RWPE1 (cell line): Measurements from ENCODE around the gene MRPS25.

Source experiments
- CTCF ChIA-PET: fragments of 350-600 bp; sonication (Branson Sonifier 250); formaldehyde crosslinking; extraction: SDS; loops from one replicate; lab custom pipeline; 2021; lab: Yijun Ruan, JAX
- POLR2A ChIA-PET: fragments of 400-600 bp; formaldehyde crosslinking; extraction: SDS; loops from one replicate; lab custom pipeline; 2020; ENCODE audit warnings: antibody characterized with exemption; ENCODE audit not compliant: low non-redundant PET; lab: Yijun Ruan, JAX
- DNase-seq: peaks from one replicate; pipeline ENCODE4 v3.0.0; 2012; ENCODE audit warnings: low spot score
- H3K27ac ChIP-seq: fragments of 450-650 bp; 2 replicates; pipeline ENCODE4 v1.5.1; 2017
- TF ChIP-seq, protein P1 (sequence below): fragments of 450-650 bp; conservative IDR thresholded peaks from 2 replicates; pipeline ENCODE4 v1.5.1; 2017; ENCODE audit warnings: low read depth, mild to moderate bottlenecking

Gene MRPS25

GRCh38 chr3:15074500-15074899 is 9.4 kb upstream of the MRPS25 start:
- no peak for DNase-seq
- ChIA-PET CTCF (no interaction called here), POLR2A (no interaction called here)
- TF ChIP-seq, protein P1, sequence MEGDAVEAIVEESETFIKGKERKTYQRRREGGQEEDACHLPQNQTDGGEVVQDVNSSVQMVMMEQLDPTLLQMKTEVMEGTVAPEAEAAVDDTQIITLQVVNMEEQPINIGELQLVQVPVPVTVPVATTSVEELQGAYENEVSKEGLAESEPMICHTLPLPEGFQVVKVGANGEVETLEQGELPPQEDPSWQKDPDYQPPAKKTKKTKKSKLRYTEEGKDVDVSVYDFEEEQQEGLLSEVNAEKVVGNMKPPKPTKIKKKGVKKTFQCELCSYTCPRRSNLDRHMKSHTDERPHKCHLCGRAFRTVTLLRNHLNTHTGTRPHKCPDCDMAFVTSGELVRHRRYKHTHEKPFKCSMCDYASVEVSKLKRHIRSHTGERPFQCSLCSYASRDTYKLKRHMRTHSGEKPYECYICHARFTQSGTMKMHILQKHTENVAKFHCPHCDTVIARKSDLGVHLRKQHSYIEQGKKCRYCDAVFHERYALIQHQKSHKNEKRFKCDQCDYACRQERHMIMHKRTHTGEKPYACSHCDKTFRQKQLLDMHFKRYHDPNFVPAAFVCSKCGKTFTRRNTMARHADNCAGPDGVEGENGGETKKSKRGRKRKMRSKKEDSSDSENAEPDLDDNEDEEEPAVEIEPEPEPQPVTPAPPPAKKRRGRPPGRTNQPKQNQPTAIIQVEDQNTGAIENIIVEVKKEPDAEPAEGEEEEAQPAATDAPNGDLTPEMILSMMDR = no peak
- no peak overlapping the region for H3K27ac ChIP-seq

DNA sequence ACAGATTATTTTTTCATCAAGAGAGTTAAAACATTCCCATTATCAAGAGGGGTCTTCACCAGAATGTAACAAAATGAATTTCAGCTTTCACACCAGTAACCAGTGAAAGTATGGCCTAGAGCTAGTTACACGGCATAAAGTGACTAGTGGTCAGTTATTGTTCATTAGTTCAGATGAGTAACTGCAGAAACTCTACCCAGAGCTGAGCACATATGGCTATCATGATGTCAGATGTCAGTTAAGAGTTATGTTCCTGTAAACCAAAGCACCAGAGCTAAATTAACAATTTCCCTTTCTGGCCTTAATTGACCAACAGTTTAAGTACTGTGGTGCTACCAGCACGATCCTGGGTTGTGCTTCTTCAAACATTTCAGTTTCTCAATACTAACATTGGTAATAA is 6.6 kb upstream of the MRPS25 start:
- TF ChIP-seq, protein P1 = no peak
- no peak for DNase-seq
- ChIA-PET POLR2A (no interaction called here), CTCF (no interaction called here)
- no peak overlapping the region for H3K27ac ChIP-seq

- CTCF ChIA-PET = no interaction called here
- POLR2A ChIA-PET = no interaction called here
Observed at GRCh38 chr3:15069441-15069840, 4.3 kb upstream of the MRPS25 start.

GRCh38 chr3:15066467-15066866 is 1.4 kb upstream of the MRPS25 start:
- no peak for DNase-seq
- CTCF ChIA-PET = no interaction called here
- no peak overlapping the region for H3K27ac ChIP-seq
- TF ChIP-seq, protein P1 = no peak
- POLR2A ChIA-PET = no interaction called here

More at GRCh38 chr3:15069441-15069840, 4.3 kb upstream of the MRPS25 start:
- DNase-seq = no peak
- no peak overlapping the region for H3K27ac ChIP-seq
- TF ChIP-seq, protein P1 = no peak

GRCh38 chr3:15065550-15066007 is 464 bp upstream of the MRPS25 start:
- ChIA-PET POLR2A (interaction anchor here (0.6 kb wide), 1 partner anchor 18 kb away, joined by 3 read pairs; no protein-coding TSS in a partner anchor), CTCF (interaction anchor here (0.7 kb wide), 1 partner anchor 1788 kb away, joined by 3 read pairs; no protein-coding TSS in a partner anchor)
- TF ChIP-seq, protein P1 = no peak
- DNase-seq = no peak
- peak overlapping the region; percentile 78 for H3K27ac ChIP-seq

DNA sequence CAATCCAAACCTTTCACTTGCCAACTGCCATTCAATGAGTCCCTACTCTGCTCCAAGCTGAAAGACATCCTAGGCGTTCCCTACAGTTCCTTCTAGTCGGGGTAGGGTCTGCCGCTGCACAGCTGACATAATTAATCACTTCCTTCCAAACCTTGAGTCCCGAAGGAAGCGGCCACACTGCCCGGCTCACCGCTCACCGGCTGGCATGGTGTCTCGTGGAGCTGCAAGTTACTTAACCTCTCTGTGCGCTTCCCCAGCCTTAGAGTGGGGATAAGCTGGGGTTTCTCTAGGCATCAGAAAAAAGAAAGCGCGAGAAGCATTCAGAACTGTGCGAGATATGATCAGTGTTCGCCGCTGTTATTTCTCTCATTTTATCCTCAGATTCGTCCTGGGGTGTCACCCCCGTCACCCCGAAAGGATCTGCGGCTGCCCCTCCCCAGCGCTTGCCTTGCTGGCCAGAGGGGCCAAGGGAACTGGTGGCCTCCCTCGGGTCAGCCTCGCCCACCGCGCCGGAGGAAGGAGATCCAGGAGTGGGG is 748 bp downstream of the MRPS25 start:
- TF ChIP-seq, protein P1 = no peak
- peak; percentile 19 for DNase-seq
- H3K27ac ChIP-seq = peak overlapping the region; percentile 78
- POLR2A ChIA-PET = interaction anchor here (0.6 kb wide), 1 partner anchor 23 kb away, joined by 3 read pairs; no protein-coding TSS in a partner anchor
- CTCF ChIA-PET = no interaction called here
